ENCODE results near the gene TARDBP. TPM values are rescaled to one million over a fixed set of nuclear protein-coding genes. Genes with fewer than 3 reads are reported as not detected.

TARDBP gene
- polyA plus RNA-seq, 3 donors = 49.4 to 79.5 (median 61.4) TPM

DNA sequence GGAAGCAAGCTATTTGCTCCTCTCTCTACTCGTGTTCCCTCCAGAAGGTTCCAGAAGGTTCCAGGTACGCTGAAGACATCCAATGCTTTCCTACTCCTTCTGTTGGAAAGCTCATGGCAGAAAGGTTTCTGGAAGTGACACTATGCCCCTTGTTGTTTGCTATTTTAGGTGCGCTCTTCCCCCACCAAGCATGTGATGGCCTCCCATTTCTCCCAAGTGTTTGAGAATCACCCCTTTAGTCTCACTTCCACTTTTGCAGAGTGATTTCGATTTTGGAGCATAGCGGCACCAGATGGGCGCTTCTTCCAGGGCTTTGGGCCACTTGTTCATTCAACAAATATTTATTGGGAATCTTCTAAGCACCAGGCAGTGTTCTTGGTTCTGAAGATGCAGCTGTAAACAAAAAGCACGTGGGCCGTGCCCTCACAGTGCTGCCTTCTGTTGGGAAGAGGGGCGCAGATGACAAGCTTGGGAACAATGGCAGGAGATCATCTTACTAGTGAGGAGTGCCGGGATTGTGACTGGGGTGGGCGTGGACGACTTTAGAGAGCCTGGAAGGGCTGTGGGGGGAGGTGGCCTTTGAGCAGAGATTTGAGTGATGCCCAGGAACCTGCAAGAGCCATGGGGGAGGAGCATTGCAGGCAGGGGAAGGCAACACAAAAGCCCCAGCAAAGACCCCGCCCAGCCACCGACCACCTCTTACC is 43.0 kb upstream of the TARDBP start:
- intact Hi-C loops (cut with micrococcal nuclease) = no loop called here
- H3K4me1 ChIP-seq (ENCODE audit: control insufficient read depth in 1 of 2, insufficient read depth in 2 of 2, low read length in 2 of 2) = peaks cover 44 to 50% of the 10 kb centered on the region in 2 donors
- H3K79me2 ChIP-seq (ENCODE audit: insufficient read depth, low read length) = no peaks in the 10 kb centered on the region
- peaks cover 2 to 3% (median 3%) of the 10 kb centered on the region in 3 donors for H3K27me3 Mint-ChIP-seq (ENCODE audit: low read depth in 3 of 3)
- no peaks in the 10 kb centered on the region for H3K36me3 Mint-ChIP-seq
- peak overlapping the region in 1 of 2 donors; percentile 8 for H3K27ac ChIP-seq (ENCODE audit: low read depth in 1 of 2, low read length in 2 of 2)
- no peaks in the 10 kb centered on the region for H3K9me3 ChIP-seq (replicated peaks in 1 of 2; ENCODE audit: control insufficient read depth in 1 of 2, insufficient read depth in 1 of 2, low read length in 2 of 2)
- H3K9ac ChIP-seq (ENCODE audit: insufficient read depth, low read length, poor library complexity, severe bottlenecking) = no peak overlapping the region
- TF ChIP-seq, protein P1, sequence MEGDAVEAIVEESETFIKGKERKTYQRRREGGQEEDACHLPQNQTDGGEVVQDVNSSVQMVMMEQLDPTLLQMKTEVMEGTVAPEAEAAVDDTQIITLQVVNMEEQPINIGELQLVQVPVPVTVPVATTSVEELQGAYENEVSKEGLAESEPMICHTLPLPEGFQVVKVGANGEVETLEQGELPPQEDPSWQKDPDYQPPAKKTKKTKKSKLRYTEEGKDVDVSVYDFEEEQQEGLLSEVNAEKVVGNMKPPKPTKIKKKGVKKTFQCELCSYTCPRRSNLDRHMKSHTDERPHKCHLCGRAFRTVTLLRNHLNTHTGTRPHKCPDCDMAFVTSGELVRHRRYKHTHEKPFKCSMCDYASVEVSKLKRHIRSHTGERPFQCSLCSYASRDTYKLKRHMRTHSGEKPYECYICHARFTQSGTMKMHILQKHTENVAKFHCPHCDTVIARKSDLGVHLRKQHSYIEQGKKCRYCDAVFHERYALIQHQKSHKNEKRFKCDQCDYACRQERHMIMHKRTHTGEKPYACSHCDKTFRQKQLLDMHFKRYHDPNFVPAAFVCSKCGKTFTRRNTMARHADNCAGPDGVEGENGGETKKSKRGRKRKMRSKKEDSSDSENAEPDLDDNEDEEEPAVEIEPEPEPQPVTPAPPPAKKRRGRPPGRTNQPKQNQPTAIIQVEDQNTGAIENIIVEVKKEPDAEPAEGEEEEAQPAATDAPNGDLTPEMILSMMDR (IDR thresholded peaks at IDR 0.05) = no peak
- H3K36me3 ChIP-seq (replicated peaks in 1 of 2; ENCODE audit: control insufficient read depth in 1 of 2, insufficient read depth in 2 of 2, low read length in 2 of 2) = no peaks in the 10 kb centered on the region
- peak overlapping the region in 1 of 2 donors; percentile 37 for H3K4me3 Mint-ChIP-seq
- H2AFZ ChIP-seq (ENCODE audit: insufficient read depth, low read depth, low read length, poor library complexity, severe bottlenecking) = peak overlapping the region; percentile 37
- H3K9me3 Mint-ChIP-seq = peaks cover 0 to 3% (median 1%) of the 10 kb centered on the region in 7 donors
- no peaks in the 10 kb centered on the region for H4K20me1 ChIP-seq (ENCODE audit: insufficient read depth, low read length)
- H3K4me2 ChIP-seq (replicated peaks; ENCODE audit: extremely low read depth, low read length, poor library complexity, severe bottlenecking) = peak overlapping the region; percentile 38
- peaks cover 49% of the 10 kb centered on the region for H3K4me1 Mint-ChIP-seq
- H3K4me3 ChIP-seq (replicated peaks in 1 of 3; ENCODE audit: low read depth in 2 of 3, low read length in 3 of 3) = peak overlapping the region in 1 of 3 experiments; percentile 28
- peak in 1 of 3 donors; percentile 20 for DNase-seq
- no peaks in the 10 kb centered on the region for H3K27me3 ChIP-seq (ENCODE audit: control insufficient read depth in 2 of 2, insufficient read depth in 2 of 2, low read length in 2 of 2)
- H3K27ac Mint-ChIP-seq = peak overlapping the region in 4 of 7 donors; percentile 7 to 77 (median 69)
- WGBS (ENCODE audit: insufficient coverage) = 65% methylated on average over 12 of the region's 14 CpGs

DNA sequence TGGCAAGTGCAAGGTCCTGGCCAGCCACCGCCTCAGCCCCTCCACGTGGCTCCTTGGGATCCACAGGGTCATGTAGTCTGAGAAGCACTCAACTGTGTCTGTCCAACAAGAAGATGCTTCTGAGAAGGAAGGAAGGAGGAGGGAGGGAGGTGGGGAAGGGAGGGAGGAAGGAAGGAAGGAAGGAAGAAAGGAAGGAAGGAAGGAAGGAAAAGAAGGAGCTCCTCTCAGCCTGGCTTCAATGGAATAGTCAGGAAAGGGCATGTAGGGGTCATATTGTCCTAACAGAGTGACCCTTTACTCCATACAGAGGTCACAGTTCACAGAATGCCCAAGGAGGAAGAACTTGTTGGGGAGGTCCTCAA is 42.5 kb upstream of the TARDBP start:
- H3K4me3 Mint-ChIP-seq = no peak overlapping the region
- H3K4me1 Mint-ChIP-seq = peaks cover 43% of the 10 kb centered on the region
- Histone ChIP-seq H3K9me3 (replicated peaks in 1 of 2; ENCODE audit: control insufficient read depth in 1 of 2, insufficient read depth in 1 of 2, low read length in 2 of 2) (no peaks in the 10 kb centered on the region), H3K27me3 (ENCODE audit: control insufficient read depth in 2 of 2, insufficient read depth in 2 of 2, low read length in 2 of 2) (no peaks in the 10 kb centered on the region), H3K79me2 (ENCODE audit: insufficient read depth, low read length) (no peaks in the 10 kb centered on the region), H3K36me3 (replicated peaks in 1 of 2; ENCODE audit: control insufficient read depth in 1 of 2, insufficient read depth in 2 of 2, low read length in 2 of 2) (no peaks in the 10 kb centered on the region), H3K4me1 (ENCODE audit: control insufficient read depth in 1 of 2, insufficient read depth in 2 of 2, low read length in 2 of 2) (peaks cover 39 to 45% of the 10 kb centered on the region in 2 donors), H3K4me3 (replicated peaks in 1 of 3; ENCODE audit: low read depth in 2 of 3, low read length in 3 of 3) (no peak overlapping the region), H3K27ac (ENCODE audit: low read depth in 1 of 2, low read length in 2 of 2) (no peak overlapping the region), H2AFZ (ENCODE audit: insufficient read depth, low read depth, low read length, poor library complexity, severe bottlenecking) (no peak overlapping the region), H4K20me1 (ENCODE audit: insufficient read depth, low read length) (no peaks in the 10 kb centered on the region), H3K9ac (ENCODE audit: insufficient read depth, low read length, poor library complexity, severe bottlenecking) (no peak overlapping the region), H3K4me2 (replicated peaks; ENCODE audit: extremely low read depth, low read length, poor library complexity, severe bottlenecking) (no peak overlapping the region)
- DNase-seq = no peak
- H3K27ac Mint-ChIP-seq = no peak overlapping the region
- H3K9me3 Mint-ChIP-seq = peaks cover 0 to 3% (median 1%) of the 10 kb centered on the region in 7 donors
- TF ChIP-seq, protein P1 (IDR thresholded peaks at IDR 0.05) = no peak
- 100% methylated on average over 1 of the region's 2 CpGs for WGBS (ENCODE audit: insufficient coverage)
- peaks cover 2 to 3% (median 3%) of the 10 kb centered on the region in 3 donors for H3K27me3 Mint-ChIP-seq (ENCODE audit: low read depth in 3 of 3)
- intact Hi-C loops (cut with micrococcal nuclease) = no loop called here
- H3K36me3 Mint-ChIP-seq = no peaks in the 10 kb centered on the region

Data from CD14-positive monocyte (primary cell).